ENCODE data around the gene VRK3.

DNA sequence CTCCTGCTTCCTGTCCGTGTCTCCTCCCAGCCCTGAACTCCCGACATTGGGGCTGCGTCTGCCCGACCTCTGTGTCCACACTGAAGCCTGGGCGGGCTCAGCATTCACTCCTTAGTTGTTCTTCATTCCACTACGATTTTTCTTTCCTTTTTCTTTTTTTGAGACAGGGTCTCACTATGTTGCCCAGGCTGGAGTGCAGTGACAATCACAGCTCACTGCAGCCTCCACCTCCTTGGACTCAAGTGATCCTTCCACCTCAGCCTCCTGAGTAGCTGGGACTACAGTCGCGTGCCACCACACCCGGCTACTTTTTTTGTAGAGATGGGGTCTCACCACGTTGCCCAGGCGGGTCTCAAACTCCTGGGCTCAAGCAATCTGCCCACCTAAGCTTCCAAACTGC lies 40.7 kb downstream of the VRK3 start:
- TF ChIP-seq CTCF (conservative IDR thresholded peaks at IDR 0.05; ENCODE audit: low read length) = no peak
- no peak for TF ChIP-seq EZH2phosphoT487 (IDR thresholded peaks at IDR 0.05; ENCODE audit: borderline replicate concordance)
